GM19395 (cell line): Measurements from ENCODE around the gene PADI6.
"Not testable (repeated sequence)": the region's sequence is repeated elsewhere in the genome, so short reads cannot be mapped to it uniquely, and the experiment has no call there.

Experiments used
- ATAC-seq: cut with Tn5 transposase; IDR thresholded peaks from one replicate; pipeline ENCODE4 v1.9.1; 2021; ENCODE audit warnings: mild to moderate bottlenecking, moderate library complexity; ENCODE audit not compliant: unreplicated experiment

Gene PADI6

DNA sequence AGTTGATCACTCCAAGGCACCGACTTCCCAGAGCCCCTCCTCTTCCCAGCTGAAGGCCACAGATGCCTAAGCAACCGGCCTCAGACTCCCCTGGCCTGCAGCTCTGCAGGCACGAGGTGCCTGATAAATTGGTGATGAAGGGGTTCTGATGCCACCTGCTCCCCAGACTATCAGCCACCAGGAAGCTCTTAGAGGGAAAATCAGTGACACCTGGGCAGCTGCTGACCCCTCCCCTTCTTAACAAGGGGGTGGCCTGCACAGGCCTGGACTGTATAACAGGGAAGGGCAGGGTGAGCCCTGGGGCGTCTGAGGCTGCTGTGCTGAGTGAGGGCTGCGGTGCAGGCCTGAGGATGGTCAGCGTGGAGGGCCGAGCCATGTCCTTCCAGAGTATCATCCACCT, at the start of gene PADI6:
Gene PADI6 (plus strand): TSS at position 301 of the 400 bp plus-strand sequence. CDS start 50 bp downstream, at position 351.
- no peak for ATAC-seq

DNA sequence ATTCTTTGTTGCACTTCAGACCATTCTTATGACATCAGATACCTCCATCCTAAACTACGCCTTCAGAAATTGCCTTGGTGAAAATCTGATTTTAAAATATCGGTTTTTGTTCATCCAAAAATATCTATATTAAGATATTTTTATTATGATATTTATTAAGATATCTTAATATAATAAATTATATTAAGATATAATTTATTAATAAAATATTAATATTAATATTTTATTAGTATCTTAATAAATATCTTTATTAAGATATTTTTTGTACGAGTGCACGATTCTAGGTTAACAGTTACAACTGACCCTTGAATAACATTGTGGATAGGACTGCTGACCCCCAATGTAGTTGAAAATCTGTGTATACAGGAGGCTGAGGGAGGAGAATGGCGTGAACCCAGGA, 43.1 kb upstream of the PADI6 start:
- ATAC-seq: no peak

DNA sequence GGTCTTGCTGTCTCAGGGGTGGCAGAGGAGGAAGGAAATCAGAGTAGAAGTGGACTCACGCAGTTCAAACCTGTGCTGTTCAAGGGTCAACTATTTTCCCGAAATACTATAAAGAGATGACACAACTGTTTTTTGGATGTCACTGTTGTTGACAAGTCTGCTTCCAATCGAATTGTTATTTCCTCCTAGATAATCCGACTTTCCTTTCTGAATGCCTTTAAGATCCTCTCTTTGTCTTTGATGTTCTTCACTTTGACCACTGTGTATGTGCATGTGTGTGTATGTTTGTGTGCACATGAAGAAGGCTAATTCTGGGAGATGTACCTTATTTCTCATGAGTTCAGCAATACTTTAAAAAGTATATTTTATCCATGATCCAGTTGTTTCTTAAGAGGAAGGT, 42.4 kb upstream of the PADI6 start:
- ATAC-seq: no peak

DNA sequence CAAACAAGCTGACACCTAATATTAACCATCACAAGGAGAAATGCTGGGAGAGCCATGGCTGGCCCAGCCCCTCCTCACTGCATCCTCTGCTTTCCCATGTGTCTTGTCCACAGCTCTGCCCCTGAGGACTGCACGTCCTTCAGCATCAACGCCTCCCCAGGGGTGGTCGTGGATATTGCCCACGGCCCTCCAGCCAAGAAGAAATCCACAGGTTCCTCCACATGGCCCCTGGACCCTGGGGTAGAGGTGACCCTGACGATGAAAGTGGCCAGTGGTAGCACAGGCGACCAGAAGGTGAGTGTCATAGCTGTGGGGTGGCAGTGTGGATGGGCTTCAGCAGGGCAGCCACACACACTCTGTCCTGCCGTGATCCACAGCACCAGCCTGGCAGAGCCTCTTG, 41.1 kb upstream of the PADI6 start:
- no peak for ATAC-seq

DNA sequence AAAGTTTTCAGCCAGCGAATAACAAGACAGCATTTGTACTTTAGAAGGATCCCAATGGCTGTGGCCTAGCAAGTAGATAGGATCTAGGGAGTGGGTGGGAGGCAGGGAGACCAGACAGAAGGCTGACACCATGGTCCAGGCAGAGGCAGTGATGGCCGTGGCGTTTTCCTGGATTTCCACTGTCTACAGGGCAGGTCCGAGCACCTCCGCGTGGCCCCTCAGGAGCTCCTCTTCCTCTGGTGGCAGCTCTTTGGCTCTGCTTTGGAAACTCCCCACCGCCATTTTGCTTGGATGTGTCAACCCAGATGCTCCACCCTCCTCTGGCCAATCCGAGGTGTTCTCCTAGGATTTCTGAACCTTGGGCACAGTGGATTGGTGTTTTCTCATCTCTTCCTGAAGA, 38.9 kb upstream of the PADI6 start:
- ATAC-seq: no peak

DNA sequence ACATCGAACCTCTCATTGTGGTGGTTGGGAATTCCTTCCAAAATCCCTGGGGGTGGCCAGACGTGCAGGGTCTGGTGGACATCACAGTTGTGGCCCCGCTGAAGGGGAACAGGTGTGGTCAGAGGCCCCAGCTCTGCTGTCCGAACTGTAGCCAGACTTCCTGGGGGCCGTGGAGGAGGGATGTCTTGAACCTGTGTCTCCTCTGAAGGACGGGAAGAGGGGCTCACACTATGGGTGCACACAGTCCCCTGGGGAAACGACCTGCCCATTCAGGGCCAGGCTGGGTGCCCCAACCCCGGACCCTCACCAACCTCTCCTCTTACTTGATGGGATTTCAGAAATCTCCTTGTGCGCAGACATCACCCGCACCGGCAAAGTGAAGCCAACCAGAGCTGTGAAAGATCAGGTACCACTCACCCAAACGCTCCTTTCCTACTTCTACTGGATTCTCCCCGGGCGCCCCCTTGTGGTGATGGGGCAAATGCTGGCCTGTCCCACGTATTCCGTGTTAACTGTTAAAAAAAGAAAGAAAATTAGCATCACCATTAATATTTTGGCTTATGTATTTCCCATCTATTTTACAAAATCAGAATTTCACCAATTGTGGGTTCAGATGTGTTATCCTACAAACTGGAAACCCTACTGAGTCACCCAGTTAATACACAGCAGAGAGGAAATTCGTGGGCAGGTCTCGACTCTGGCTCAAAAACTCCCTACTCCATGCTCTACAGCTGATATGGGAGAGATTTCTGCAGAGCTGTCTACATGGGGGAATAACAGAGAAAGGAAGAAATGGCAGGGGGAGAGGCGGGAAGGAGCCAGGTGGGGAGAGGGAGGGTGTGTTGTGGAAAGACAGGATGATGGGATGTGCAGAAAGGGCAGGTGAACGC, 35.9 kb upstream of the PADI6 start:
- ATAC-seq: no peak

DNA sequence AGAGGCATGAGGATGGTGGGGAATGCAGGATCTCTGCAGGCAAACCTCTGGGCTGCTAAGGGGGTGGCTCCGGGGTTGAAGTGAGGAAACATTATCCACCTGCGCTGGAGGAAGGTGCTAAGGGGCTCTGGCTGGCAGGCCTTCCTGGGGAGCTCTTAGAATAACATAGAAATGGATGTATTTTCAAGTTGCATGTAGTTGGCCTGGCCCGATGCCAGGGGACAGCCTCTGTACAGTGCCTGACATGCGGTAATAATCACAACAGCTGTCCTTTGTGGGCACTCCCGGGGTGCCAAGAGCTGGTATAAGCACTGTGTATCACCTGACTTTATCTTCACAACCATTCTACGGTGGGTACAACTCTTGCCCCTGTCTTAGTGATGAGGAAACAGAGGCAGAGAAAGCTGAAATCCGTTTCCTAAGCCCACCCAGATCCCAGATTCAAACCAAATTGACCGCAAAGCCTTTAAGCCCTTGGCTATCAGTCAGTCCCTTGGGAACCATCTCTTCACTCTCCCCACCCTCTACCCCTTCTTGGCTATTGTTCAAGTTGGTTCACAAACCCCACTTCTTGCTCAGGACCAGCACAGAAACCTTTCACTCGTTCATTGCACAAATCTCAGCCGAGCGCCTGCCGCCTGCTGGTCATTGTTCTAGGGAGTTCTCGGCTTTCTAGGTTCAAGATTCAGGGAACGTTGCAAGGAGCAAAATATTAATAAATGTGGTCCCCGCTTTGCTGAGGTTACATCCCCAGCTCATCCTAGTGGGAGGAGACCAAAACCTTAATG, 33.1 kb upstream of the PADI6 start:
- no peak for ATAC-seq

DNA sequence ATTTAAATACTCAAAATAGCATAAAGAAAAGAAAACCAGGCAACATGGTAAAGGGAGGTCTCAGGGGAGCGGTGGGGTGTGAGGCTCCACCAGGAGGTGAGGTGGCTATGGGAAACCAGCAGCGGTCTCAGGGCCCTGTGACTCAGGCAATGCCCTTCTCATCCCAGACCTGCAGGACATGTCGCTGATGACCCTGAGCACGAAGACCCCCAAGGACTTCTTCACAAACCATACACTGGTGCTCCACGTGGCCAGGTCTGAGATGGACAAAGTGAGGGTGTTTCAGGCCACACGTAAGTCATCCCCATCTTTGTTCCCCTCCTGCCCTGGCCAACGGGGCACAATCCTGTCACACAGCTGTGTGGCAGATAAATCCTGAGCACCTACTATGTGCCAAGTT, 32.5 kb upstream of the PADI6 start:
- ATAC-seq: no peak

DNA sequence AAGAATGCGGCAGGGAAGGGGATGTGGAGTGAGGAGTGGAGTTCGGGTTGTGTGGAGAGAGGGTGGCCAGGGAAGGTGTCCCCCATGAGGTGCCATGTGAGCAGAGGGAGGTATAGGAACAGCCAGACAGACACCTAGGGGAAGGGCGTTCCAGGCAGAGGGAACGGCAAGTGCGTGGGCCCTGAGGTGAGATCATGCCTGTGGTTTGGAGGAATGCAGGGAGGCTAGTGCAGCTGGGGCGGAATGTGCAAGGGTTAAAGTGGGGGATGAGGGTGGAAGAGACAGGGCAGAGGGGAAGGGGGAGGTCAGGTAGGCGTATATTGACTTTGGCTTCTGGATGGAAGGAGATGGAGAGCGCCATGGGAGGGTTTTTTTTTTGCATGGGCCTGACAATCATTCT, 31.6 kb upstream of the PADI6 start:
- no peak for ATAC-seq

DNA sequence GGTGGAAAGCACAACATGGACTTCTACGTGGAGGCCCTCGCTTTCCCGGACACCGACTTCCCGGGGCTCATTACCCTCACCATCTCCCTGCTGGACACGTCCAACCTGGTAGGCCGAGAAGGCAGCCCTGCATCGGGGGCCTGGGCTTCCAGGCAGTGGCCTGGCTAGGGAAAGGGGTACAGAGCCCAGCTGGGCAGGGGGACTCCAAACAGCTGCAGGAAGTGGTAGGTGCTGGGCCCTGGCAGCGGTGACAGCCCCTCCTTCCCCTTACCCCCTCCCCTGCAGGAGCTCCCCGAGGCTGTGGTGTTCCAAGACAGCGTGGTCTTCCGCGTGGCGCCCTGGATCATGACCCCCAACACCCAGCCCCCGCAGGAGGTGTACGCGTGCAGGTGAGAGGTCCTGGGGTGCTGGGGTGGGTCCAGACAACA, 30.0 kb upstream of the PADI6 start:
- ATAC-seq: no peak

DNA sequence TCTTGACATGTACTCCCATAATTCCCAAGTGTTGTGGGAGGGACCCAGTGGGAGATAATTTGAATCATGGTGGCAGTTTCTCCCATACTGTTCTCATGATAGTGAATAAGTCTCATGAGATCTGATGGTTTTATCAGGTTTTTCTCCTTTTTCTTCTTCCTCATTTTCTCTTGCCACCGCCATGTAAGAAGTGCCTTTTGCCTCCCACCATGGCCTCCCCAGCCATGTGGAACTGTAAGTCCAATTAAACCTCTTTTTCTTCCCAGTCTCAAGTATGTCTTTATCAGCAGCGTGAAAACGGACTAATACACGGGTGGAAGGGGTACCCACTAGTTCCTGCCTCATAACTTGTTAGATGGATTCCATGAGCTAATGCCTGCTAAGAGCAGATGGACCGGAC, 26.5 kb upstream of the PADI6 start:
- ATAC-seq: not testable (repeated sequence)

DNA sequence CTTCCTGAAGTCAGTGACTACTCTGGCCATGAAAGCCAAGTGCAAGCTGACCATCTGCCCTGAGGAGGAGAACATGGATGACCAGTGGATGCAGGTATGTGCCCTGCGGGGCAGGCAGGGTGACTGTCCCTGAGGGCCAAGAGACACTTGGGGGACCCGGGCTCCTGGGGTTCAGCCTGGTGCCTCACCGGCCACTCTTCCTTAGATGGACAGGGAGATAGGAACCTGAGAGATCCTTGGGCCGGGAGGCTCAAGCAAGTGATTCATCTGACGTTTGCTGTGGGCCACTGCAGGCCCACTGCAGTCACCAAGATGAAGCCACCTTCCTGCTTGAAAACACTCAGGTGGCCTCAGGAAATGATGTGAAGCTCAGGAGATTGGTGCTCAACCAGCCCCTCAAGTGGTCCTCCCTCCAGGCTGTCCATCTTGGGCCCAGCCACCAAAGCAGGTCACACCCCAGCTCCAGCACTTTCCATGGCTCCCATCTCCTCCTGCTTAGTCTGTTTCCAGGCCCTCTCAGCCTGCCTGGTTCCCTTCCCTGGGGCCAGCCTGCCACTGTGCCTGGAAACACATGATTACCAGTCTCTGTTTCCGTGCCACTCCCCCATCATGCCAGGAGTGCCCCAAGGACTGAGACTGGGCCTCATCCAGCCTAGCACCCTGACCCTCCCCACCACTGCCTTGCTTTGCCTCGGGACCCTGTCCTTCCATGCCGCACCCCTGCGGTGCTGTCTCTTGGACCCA, 25.8 kb upstream of the PADI6 start:
- ATAC-seq: no peak

DNA sequence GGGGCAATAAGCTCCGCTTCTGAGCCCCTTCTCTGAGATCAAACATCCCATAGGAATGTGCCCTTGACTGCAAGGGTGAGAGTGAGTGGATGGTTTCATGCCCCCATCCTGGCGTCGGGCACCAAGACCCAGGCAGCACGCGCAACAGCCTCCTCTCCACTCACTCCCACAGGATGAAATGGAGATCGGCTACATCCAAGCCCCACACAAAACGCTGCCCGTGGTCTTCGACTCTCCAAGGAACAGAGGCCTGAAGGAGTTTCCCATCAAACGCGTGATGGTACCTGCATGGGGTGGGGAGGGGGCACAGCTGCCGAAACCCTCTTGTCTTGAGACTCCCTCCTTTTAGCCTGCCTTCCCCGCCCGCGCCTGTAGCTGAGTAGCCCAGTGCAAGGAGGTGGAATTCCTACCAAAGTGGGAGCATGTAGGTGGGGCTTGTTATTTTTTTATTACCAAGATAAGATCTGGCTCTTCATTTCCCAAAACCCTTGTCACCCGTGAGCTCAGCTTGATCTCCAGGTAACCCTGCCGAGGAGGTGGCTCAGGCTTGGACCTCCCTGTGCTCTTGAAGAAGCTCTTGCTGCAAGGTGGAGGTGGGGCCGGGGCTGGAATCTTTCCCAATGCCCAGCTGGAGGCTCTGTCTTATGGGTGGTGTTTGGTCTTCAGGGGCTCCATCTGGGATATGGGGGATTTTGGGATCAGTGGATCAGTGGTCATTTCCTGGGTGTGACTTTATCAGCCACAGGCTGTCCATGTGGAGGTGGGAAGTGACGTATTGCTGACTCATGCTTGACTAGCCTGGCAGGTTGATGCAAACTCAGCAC, 24.0 kb upstream of the PADI6 start:
- no peak for ATAC-seq

DNA sequence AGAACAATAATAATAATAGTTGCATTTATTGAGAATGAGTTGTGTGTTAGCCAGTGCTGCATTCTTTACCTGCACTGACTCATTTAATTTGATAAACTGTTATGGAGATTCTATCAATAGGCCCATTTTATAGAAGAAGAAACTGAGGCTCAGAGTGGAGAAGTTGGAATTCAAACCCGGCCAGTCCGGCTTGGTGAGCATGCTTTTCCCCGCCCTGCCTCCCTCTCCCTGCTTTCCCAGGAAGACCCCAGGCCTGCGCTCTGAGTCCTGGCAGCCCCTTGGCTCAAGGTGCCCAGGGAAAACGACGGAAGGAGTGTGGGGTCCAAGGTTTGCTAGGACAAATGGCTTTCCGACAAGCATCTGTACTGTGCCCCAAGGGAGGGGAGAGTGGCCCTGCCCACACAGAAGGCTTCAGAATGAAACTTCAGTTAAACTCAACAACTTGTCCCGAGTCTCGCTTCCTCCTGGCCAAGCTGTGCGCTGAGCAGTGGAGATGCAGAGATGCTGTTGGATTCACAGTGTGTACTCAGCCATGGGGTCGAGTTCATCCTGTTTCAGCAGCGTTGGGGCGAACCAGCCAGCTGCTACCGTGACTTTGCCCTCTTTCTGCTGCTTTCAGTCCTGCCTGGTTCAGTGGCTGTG, 23.3 kb upstream of the PADI6 start:
- ATAC-seq: no peak

DNA sequence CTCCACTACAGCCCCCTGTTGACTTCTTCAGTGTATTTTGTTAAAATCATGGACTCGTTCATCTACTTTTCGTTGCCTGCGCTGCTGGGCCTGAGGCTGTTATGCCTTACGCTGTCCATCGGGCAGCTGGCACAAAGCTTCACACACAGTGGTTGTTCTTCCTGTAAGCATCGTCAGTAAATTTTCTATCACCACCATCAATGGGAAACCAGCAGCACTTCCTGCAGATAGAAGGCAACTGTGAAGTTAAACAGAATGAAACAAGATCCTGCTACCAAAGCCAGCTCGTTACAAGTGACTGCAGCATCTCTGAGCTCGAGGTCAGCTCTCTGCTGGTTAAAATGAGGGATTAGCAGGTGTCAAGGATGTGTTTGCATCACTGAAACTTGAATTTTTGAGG, 21.9 kb upstream of the PADI6 start:
- ATAC-seq: no peak

DNA sequence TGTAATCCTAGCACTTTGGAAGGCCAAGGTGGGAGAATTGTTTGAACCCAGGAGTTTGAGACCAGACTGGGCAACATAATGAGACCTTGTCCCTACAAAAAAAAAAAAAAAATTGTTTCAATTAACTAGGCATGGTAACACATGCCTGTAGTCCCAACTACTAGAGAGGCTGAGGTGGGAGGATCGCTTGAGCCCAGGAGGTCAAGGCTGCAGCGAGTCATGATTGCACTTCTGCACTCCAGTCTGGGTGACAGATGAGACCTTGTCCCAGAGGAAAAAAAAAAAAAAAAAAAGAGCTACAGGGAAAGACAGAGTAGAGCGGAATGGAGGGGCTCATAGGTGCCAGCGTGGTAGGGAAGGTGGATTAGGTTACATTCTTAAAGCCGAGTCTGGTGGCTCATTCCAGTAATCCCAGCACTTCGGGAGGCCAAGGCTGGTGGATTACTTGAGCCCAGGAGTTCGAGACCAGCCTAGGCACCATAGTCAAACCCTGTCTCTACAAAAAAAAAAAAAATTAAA, 21.0 kb upstream of the PADI6 start:
- no peak for ATAC-seq

DNA sequence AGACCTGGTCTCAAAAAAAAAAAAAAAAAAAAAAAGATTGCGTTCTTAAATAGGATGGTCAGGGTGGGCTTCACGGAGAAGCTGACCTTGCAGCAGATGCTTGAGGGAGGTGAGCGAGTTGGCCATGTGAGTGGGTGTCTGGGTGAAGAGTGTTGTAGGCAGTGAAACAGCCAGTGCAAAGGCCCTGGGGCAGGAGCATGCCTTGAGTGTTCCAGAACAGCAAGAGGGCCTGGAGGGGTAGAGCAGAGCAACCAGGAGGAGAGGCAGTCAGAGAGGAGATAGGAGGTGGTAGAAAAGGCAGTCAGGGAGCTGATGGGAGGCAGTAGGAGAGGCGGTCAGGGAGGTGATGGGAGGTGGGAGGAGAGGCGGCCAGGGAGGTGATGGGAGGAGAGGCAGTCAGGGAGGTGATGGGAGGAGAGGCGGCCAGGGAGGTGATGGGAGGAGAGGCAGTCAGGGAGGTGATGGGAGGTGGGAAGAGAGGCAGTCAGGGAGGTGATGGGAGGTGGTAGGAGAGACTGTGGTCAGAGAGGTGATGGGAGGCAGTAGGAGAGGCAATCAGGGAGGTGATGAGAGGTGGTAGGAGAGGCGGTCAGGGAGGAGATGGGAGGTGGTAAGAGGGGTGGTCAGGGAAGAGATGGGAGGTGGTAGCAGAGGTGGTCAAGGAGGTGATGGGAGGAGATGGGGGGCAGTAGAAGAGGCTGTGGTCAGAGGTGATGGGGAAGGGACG, 20.2 kb upstream of the PADI6 start:
- ATAC-seq: no peak

DNA sequence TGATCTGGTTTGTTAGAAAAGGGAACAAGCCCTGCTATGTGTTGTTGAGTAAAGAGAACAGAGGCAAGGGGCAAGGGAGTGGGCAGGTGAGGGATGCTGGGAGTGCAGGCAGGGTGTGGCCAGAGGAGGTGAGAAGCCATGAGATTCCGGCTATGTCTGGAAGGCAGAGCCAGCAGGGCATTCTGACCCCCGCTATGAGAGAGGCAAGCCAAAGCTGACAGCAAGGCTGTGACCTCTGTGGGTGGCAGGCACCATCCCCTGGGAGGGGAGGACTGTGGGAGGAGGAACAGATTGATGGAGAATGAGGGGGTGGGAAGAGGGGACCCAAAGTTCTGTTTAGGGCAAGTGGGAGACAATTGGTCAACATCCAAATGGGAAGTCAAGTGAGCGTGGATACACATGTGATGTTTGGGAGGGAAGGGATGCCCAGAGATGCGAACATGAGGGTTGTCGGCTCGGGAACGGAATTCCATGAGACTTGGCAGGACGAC, 19.5 kb upstream of the PADI6 start:
- no peak for ATAC-seq

DNA sequence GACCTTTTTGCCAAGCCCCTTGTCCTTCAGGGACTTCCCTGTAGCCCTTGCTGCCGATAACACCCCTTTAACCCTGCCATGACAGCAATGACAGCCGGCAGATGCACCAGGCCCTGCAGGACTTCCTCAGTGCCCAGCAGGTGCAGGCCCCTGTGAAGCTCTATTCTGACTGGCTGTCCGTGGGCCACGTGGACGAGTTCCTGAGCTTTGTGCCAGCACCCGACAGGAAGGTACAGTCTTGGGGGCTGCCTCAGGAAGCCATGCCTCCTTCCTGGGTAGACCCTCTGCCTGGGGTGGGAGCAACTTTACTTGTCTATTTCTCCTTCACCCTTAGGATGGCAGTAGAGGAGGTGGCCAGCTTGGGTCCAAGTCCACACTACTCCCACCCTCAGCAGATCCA, 16.1 kb upstream of the PADI6 start:
- ATAC-seq: no peak
